GM18505 (cell line): Measurements from ENCODE around the gene NCAPG2.

Source experiments
- ATAC-seq: cut with Tn5 transposase; IDR thresholded peaks from one replicate; pipeline ENCODE4 v1.9.1; 2021; ENCODE audit not compliant: unreplicated experiment
- POLR2A ChIP-seq: IDR thresholded peaks from 4 replicates; pipeline ENCODE4 v1.6.1; 2011; ENCODE audit warnings: borderline replicate concordance; ENCODE audit not compliant: insufficient read depth, insufficient read length; ENCODE audit errors: extremely low read depth

Gene NCAPG2, protein sequence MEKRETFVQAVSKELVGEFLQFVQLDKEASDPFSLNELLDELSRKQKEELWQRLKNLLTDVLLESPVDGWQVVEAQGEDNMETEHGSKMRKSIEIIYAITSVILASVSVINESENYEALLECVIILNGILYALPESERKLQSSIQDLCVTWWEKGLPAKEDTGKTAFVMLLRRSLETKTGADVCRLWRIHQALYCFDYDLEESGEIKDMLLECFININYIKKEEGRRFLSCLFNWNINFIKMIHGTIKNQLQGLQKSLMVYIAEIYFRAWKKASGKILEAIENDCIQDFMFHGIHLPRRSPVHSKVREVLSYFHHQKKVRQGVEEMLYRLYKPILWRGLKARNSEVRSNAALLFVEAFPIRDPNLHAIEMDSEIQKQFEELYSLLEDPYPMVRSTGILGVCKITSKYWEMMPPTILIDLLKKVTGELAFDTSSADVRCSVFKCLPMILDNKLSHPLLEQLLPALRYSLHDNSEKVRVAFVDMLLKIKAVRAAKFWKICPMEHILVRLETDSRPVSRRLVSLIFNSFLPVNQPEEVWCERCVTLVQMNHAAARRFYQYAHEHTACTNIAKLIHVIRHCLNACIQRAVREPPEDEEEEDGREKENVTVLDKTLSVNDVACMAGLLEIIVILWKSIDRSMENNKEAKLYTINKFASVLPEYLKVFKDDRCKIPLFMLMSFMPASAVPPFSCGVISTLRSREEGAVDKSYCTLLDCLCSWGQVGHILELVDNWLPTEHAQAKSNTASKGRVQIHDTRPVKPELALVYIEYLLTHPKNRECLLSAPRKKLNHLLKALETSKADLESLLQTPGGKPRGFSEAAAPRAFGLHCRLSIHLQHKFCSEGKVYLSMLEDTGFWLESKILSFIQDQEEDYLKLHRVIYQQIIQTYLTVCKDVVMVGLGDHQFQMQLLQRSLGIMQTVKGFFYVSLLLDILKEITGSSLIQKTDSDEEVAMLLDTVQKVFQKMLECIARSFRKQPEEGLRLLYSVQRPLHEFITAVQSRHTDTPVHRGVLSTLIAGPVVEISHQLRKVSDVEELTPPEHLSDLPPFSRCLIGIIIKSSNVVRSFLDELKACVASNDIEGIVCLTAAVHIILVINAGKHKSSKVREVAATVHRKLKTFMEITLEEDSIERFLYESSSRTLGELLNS

DNA sequence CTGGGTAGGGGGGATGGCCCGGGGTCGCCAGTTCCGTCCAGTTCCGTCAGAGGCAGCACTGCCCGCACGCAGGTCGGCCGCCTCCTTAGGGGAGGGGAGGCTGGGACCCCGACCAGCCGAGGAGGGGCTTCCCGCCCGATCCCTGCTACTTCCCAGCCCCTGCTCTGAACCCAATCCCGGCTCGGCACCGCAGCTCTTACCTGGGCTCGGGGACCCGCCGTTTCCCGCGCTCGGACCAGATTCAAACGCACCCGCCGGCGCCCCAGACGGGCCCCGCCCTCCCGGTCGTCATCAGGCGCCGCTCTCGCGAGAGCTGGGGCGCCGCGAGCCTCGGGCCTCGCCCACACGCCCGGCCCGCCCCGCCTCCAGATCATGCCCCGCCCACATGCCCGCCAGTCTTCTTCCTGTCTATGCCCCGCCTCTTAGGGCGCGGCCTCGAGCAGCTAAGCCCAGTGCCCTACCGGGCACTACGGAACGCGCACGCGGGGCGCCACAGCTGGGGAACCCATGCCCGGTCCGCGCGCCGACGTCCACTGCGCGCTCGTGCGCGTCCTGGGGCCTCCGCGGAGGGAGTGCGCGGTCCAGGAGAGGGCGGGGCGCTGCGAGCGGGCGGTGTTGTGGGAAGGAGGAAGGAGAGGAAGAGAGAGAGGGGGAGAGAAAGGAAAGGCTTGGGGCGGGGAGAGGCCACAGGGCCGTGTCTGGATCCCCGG lies at the start of gene NCAPG2:
TSS of gene NCAPG2 (minus strand) at position 281 of the 710 bp plus-strand sequence. CDS start 2,905 bp downstream, outside the sequence.
- ATAC-seq = peak; percentile 97
- TF ChIP-seq POLR2A = peak; percentile 86

DNA sequence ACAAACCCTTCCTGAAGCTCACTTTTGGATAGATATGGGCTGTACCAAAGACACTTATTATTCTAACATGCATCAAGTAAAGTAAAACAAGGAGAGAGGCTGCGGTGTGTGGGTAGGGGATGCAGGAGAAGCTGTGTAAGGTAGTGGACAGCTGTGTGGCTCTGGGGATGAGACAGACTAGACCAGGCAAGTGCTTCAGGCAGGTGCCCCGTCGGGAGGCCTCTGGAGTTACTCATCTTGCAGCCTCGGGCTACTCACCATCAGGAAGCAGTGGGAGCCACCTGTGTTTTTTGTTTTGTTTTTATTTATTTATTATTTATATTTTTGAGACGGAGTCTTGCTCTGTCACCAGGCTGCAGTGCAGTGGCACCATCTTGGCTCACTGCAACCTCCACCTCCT lies 49.3 kb upstream of the NCAPG2 start:
- ATAC-seq = no peak
- TF ChIP-seq POLR2A = no peak

DNA sequence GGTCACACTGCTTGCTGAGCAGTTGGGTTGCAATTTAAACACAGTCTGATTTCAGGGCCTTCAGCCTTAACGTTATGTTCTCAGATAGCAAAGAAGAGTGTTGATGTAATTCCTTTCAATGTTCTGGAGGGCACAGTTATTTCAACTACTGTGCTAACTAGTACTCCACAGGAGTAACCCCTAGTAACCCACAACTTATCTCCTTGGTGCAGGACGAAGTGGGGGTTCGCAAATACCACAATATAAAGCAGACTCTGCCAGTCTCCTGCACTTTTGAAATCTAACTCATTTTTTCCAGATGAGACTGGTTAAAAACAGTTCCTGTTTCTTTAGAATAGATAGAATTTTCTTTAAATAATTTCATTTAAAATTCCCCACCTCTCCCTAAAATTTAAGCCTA lies 47.1 kb upstream of the NCAPG2 start:
- ATAC-seq = no peak
- TF ChIP-seq POLR2A = no peak

DNA sequence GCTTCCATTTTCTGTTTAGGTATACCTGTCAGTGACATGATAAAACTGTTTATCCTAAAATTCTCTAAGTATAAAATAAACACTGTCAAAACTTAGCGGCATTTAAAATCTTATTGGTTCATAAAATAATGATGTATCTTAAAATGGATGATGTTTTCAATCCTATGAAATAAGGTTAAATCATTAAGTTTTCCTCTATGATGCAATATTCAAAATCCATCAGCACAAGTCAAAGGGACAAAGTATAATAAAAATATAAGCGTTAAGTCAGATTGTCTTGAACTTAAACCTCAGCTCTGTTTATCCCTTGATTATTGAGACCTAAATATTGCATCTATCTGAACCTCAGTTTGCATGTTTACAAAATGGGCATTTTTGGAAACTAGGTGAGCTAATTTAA lies 46.6 kb upstream of the NCAPG2 start:
- ATAC-seq = no peak
- no peak for TF ChIP-seq POLR2A

DNA sequence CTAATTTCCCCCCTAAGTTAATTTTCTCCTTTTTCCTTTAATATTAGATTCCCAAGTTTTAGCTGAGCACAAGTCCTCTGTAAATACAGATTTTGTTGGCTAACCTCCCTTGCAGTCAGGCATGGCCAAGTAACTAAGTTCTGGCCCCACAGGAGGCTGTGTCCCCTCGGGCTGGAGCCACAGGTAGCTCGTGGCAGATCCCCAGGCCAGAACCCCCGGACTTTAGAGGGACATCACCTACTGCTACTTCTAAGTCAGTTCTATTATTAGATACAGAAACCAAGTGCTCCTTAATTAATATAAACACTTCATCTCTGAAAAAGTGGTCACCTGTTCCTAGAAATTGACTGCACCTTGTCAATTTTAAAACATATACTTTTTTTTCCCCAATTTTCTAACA lies 46.1 kb upstream of the NCAPG2 start:
- no peak for ATAC-seq
- no peak for TF ChIP-seq POLR2A

DNA sequence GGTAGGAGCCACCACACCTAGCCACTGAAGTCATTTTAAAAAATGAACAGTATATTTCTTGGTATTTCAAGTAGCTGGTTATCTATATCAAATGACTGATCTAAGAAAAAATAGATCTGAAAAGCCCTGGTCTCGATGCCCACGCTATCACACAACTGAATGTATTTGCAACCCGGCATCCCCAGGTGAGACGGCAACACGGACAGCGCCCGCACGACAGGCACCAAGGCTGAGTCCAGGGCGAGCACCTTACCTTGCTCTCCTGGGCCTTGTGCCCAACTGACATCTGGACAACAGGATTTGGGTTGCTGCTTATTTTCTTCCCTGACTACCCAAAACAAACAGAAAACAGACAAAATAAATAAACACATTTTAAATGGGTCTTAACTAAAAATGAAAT lies 44.8 kb upstream of the NCAPG2 start:
- no peak for TF ChIP-seq POLR2A
- no peak for ATAC-seq

DNA sequence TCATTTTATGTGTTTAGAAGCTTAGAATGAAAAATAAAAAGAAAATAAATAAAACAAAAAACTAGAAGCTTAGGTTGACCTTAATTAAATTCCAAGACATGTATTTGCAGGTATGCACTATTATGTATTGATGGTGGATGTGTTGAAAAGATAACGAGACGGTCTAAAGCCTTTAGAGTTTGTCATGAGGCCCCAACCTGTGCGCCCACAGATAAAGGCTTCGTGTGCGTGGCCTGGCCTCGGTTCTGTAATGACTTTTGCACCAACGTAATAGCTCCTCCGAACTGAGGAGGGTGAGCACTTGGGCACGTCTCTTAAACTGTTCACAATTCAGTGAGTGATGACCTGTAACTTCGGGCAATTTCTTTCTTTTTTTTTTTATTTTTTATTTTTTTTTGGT lies 43.7 kb upstream of the NCAPG2 start:
- no peak for TF ChIP-seq POLR2A
- ATAC-seq = no peak

DNA sequence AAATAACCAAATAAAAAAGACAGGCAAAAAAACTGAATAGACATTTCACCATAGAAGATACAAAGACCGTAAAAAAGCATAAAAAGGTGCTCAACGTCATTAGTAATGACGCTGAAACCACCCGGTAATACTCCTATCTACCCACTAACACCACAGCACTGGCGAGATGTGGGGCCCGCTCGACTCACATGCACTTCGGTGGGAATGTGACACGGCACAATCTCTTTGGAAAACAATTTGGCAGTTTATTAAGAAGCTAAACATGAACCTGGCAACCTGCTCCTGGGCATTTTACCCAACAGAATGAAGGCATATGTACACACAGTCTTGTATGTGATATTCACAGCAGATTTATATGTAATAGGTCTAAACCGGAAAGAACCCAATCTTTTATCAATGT lies 42.8 kb upstream of the NCAPG2 start:
- ATAC-seq = no peak
- TF ChIP-seq POLR2A = no peak

DNA sequence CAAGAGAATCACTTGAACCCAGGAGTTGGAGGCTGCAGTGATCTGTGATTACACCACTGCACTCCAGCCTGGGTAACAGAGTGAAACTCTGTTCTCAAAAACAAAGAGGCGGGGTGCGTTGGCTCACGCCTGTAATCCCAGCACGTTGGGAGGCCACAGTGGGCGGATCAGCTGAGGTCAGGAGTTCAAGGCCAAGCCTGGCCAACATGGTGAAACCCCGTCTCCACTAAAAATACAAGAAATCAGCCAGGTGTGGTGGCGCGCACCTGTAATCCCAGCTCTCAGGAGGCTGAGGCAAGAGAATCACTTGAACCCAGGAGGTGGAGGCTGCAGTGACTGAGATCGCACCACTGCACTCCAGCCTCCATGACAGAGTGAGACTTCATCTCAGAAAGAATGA lies 42.4 kb upstream of the NCAPG2 start:
- no peak for TF ChIP-seq POLR2A
- ATAC-seq = no peak

DNA sequence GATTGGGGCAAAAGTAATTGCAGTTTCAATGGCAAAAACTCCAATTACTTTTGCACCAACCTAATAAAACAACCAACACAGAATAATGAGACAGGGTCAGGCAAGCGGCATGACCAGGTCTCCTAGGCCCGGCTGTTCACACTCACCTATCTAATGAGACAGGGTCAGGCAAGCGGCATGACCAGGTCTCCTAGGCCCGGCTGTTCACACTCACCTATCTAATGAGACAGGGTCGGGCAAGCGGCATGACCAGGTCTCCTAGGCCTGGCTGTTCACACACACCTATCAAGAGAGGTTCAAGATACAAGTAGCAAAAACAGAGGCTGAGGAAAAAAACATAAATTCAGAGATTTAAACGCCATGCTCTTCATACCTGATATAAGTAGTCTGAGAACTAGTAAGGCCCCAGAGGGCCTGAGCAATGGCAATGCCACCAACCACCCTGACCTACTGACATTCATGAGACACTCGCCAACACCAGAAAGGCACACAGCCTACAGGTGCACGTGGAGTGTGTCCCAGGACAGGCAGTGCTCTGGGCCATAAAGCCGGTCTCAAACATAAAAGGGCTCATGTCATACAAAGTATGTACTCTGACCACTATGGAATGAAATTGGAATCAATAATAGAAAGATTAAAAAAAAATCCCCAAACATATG lies 40.6 kb upstream of the NCAPG2 start:
- no peak for TF ChIP-seq POLR2A
- ATAC-seq = no peak

DNA sequence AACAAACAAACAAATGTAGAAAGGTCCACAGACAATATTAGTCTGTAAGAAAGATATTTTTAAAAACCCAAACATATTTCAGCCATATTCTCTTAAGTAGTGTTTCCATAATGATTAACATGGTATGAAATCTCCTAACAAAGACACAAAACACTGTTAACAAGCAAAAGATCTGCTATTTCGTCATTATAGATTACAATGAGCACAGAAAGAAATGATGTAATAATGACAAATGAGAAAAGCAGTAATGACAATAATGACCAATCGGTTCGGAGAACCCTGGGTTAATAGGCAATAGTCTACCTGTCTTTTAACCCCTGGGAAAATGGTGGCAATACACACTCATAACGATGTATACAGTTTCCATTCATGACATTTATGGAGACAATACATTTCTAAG lies 39.5 kb upstream of the NCAPG2 start:
- TF ChIP-seq POLR2A = no peak
- ATAC-seq = no peak

DNA sequence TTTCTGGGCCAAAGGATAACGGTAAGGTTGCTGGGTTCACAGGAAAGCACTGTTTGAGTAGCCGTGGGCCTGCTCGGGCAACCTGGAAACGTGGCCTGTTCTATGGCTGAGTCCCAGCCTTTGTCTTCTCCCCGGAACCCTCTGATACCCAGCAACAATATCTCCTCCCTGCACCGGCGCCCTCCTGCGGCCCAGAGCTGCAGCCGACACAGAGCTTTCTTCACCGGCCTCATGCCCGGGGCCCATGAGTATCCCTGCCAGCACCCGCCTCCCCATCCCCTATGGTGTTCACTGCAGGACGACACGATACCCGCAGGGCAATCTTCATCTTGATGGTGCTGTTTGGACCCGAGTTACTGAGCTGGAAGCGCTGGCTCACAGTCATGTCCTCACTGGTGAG lies 38.6 kb upstream of the NCAPG2 start:
- no peak for ATAC-seq
- TF ChIP-seq POLR2A = no peak
